Ovary (tissue), 3 donors: ENCODE data around the gene LRP1B.

Experiments used
- EP300 ChIP-seq: sonication (generic); formaldehyde crosslinking; IDR thresholded peaks from one replicate; pipeline ENCODE4 v1.6.1; 2017; ENCODE audit warnings: antibody characterized with exemption
- POLR2A ChIP-seq: fragments of 450-650 bp; IDR thresholded peaks from one replicate; pipeline ENCODE4 v1.6.1; 2017; ENCODE audit warnings: antibody characterized with exemption, mild to moderate bottlenecking, moderate library complexity
- TF ChIP-seq, protein P1 (sequence below), 3 donors: fragments of 450-650 bp in 2 of 3; fragments of 200-600 bp in 1 of 3; IDR thresholded peaks; one replicate each; pipeline versions ENCODE4 v1.5.1 to v1.8.0; 2016 to 2022; ENCODE audit warnings: antibody characterized with exemption in 3 of 3, mild to moderate bottlenecking in 1 of 3
- donor health status: DM: no; HTN: no; CAD: no.

DNA sequence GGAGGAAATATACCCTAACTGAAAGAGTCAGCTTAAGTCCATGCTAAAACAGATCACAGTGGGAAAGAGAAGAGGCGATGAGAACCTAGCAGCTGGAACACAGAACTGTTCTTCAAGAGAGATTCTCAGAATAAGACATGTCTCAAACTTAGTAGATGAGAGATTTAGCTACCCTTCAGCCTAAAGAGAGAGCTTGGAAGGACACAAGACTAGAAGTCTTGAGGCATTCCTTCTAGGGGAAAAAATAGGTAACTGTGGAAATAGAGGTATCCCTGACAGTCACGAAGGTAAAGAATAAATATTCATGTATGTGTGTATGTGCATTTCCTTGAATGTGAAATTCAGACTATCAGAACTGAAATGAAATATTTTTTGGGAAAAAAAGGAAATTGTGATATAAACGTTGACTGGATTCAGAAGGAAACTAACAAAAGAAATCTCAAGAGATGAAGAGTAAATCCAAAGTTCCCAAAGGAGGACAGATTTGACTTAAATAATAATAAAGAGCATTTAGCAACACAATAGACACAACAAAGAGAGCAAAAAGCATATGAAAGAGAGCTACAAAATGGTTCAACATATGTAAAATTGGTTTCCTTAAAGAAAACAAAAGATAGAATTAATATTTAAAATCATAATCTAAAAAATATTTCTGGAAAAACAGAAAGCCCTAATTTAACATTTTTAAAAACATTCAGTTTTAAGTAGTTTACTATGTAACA, 258.7 kb downstream of the LRP1B start:
- TF ChIP-seq, protein P1, sequence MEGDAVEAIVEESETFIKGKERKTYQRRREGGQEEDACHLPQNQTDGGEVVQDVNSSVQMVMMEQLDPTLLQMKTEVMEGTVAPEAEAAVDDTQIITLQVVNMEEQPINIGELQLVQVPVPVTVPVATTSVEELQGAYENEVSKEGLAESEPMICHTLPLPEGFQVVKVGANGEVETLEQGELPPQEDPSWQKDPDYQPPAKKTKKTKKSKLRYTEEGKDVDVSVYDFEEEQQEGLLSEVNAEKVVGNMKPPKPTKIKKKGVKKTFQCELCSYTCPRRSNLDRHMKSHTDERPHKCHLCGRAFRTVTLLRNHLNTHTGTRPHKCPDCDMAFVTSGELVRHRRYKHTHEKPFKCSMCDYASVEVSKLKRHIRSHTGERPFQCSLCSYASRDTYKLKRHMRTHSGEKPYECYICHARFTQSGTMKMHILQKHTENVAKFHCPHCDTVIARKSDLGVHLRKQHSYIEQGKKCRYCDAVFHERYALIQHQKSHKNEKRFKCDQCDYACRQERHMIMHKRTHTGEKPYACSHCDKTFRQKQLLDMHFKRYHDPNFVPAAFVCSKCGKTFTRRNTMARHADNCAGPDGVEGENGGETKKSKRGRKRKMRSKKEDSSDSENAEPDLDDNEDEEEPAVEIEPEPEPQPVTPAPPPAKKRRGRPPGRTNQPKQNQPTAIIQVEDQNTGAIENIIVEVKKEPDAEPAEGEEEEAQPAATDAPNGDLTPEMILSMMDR (IDR thresholded peaks at IDR 0.05) = no peak
- TF ChIP-seq POLR2A = no peak
- TF ChIP-seq EP300 = no peak
